GM21526 (cell line): ENCODE data around the gene SUOX.
"Not testable (repeated sequence)": the region's sequence is repeated elsewhere in the genome, so short reads cannot be mapped to it uniquely, and the experiment has no call there.

ENCODE experiments used
- ATAC-seq: cut with Tn5 transposase; IDR thresholded peaks from one replicate; pipeline ENCODE4 v1.9.1; 2021; ENCODE audit warnings: moderate library complexity; ENCODE audit not compliant: unreplicated experiment, low FRiP score

Gene SUOX

GRCh38 chr12:55996715-55997534, at the start of gene SUOX:
Gene SUOX, plus strand, starts transcription at chr12:55997276. Its CDS starts 4,946 bp downstream, at chr12:56002222.
- peak; percentile 98 for ATAC-seq

GRCh38 chr12:55955344-55955743, 41.7 kb upstream of the SUOX start:
- no peak for ATAC-seq

- ATAC-seq, result no peak
These were observed 41.1 kb upstream of the SUOX start for GRCh38 chr12:55955800-55956508.

- ATAC-seq, result no peak
These were observed 39.8 kb upstream of the SUOX start for GRCh38 chr12:55957106-55957859.

- ATAC-seq, result no peak
These were observed 33.3 kb upstream of the SUOX start for GRCh38 chr12:55963760-55964159.

- ATAC-seq, result no peak
These were observed 31.8 kb upstream of the SUOX start for GRCh38 chr12:55965240-55965639.

- ATAC-seq, result no peak
These were observed 31.1 kb upstream of the SUOX start, which contains the start of gene PMEL for GRCh38 chr12:55965941-55966407. Gene PMEL, minus strand, starts transcription at chr12:55966042. Its CDS starts 31 bp downstream, at chr12:55966011.

GRCh38 chr12:55966408-55967281, 30.4 kb upstream of the SUOX start, which contains the start of gene CDK2:
Gene CDK2, plus strand, starts transcription at chr12:55966830. Its CDS starts 179 bp downstream, at chr12:55967009.
- ATAC-seq, result peak; percentile 83

- ATAC-seq, result no peak
These were observed 27.7 kb upstream of the SUOX start for GRCh38 chr12:55969356-55969755.

GRCh38 chr12:55970775-55971174, 26.3 kb upstream of the SUOX start:
- ATAC-seq, result no peak

GRCh38 chr12:55972042-55972441, 25.0 kb upstream of the SUOX start:
- ATAC-seq, result no peak

GRCh38 chr12:55972456-55972855, 24.6 kb upstream of the SUOX start:
- ATAC-seq, result no peak

GRCh38 chr12:55972911-55973598, 24.0 kb upstream of the SUOX start:
- ATAC-seq, result no peak

GRCh38 chr12:55973599-55974307, 23.3 kb upstream of the SUOX start, which contains the start of gene RAB5B:
Gene RAB5B, plus strand, starts transcription at chr12:55974078. Its CDS starts 12,883 bp downstream, at chr12:55986961.
- peak; percentile 85 for ATAC-seq

GRCh38 chr12:55974308-55974730, 22.8 kb upstream of the SUOX start:
- ATAC-seq, result peak; percentile 22

- no peak for ATAC-seq
These were observed 18.7 kb upstream of the SUOX start for GRCh38 chr12:55978393-55978792.

- no peak for ATAC-seq
These were observed 18.0 kb upstream of the SUOX start for GRCh38 chr12:55979069-55979468.

- ATAC-seq, result not testable (repeated sequence)
These were observed 15.2 kb upstream of the SUOX start for GRCh38 chr12:55981882-55982281.
